ENCODE data around the gene RASA3. TPM values are rescaled to one million over a fixed set of nuclear protein-coding genes. Genes with fewer than 3 reads are reported as not detected.

Gene RASA3
- total and polyA plus RNA-seq, 2 of the 4 experiments (the other 2 are of a cell fraction) = 21.0 to 31.4 TPM

DNA sequence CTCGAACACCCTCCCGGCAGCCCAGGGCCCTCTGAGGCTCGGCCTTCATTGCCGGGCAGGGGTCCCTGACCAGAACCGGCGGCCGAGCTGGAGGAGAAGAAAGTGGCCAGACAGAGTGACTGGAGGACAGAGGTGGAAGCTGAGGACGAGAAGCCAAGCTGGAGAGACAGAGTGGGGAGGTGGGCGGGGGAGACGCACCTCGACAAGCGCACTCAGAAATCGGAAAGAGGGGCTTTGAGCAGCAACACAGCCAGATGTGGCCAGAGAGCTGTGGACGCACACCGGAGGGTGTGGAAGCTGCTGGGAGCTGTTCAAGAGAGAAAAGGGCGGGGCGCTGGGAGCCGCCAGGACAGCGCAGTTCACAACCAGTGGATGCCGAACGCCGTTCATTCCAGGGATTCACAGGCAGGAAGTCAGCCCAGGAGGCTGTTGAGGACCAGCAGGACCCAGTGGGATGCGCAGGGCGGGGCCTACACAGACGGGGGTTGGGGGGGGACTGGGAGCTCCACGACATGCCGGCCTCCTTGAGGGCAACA lies 130.3 kb downstream of the RASA3 start:
- Histone ChIP-seq H2BK15ac (ENCODE audit: low read depth, low read length) (no peak overlapping the region), H4K8ac (ENCODE audit: low read depth in 2 of 2, low read length in 2 of 2) (no peak overlapping the region), H3K18ac (ENCODE audit: low read depth, low read length) (no peak overlapping the region), H2BK5ac (ENCODE audit: low read depth, low read length, poor library complexity, severe bottlenecking) (no peak overlapping the region), H3K14ac (replicated peaks; ENCODE audit: low read depth, low read length) (no peak overlapping the region), H3K9ac (ENCODE audit: low read depth, low read length) (no peak overlapping the region), H2BK20ac (ENCODE audit: low read depth, low read length) (no peak overlapping the region), H3K36me3 (ENCODE audit: control insufficient read depth, insufficient read depth, low read length) (peaks cover 59% of the 10 kb centered on the region), H3K27ac (ENCODE audit: insufficient read depth, low read length) (no peak overlapping the region), H2AK5ac (ENCODE audit: low read depth, low read length) (no peak overlapping the region), H3K27me3 (ENCODE audit: control insufficient read depth, insufficient read depth, low read length) (no peaks in the 10 kb centered on the region), H3K4ac (ENCODE audit: low read depth, low read length) (no peak overlapping the region), H3K4me1 (ENCODE audit: control insufficient read depth, insufficient read depth, low read length) (peaks cover 7% of the 10 kb centered on the region), H3K56ac (ENCODE audit: extremely low read depth, insufficient read depth, low read length) (no peak overlapping the region), H3K4me2 (ENCODE audit: low read depth, low read length) (no peak overlapping the region), H3K9me1 (ENCODE audit: insufficient read depth, low read length) (peaks cover 3% of the 10 kb centered on the region; the same call in 1 of the 2 replicates), H4K20me1 (ENCODE audit: insufficient read depth, low read length) (peaks cover 10% of the 10 kb centered on the region), H3K79me1 (ENCODE audit: low read depth in 1 of 2, low read length in 2 of 2) (peaks cover 9 to 63% of the 10 kb centered on the region in 2 experiments; a peak in 3 of 4 replicates), H3K9me3 (ENCODE audit: control insufficient read depth, insufficient read depth, low read length) (no peaks in the 10 kb centered on the region), H4K91ac (ENCODE audit: insufficient read depth, low read depth, low read length) (no peak overlapping the region), H2AFZ (replicated peaks; ENCODE audit: low read length, poor library complexity) (no peak overlapping the region), H2AK9ac (replicated peaks; ENCODE audit: low read depth, low read length, poor library complexity) (no peak overlapping the region), H3K23ac (ENCODE audit: low read depth, low read length) (no peak overlapping the region), H3K4me3 (ENCODE audit: insufficient read depth, low read depth, low read length) (no peak overlapping the region), H2BK120ac (ENCODE audit: low read depth, low read length) (no peak overlapping the region), H4K5ac (ENCODE audit: low read depth, low read length) (no peak overlapping the region)
- POLR2A ChIA-PET (ENCODE audit: unreplicated experiment) = no interaction called here
- DNase-seq (no peak), ATAC-seq (ENCODE audit: low read depth) (no peak)
- dilution Hi-C loops (cut with HindIII; ENCODE audit: low sequenced_read_pairs, unreplicated experiment) = no loop called here
- TF ChIP-seq MAFK (IDR thresholded peaks at IDR 0.05; ENCODE audit: low read depth, low read length) = no peak
- TF ChIP-seq NFE2L2 (IDR thresholded peaks at IDR 0.05; ENCODE audit: low read depth, low read length) = no peak
- no peak for TF ChIP-seq RCOR1 (IDR thresholded peaks at IDR 0.05; ENCODE audit: insufficient replicate concordance, low read length)
- no peak for TF ChIP-seq CEBPB (IDR thresholded peaks at IDR 0.05; ENCODE audit: low read depth, low read length)
- in situ Hi-C loops (cut with MboI; ENCODE audit: low sequenced_read_pairs) = no loop called here
- intact Hi-C loops (cut with micrococcal nuclease) = no loop called here
- BruUV-seq (replicated peaks) = no TSS peak
- WGBS, 2 experiments (ENCODE audit: extremely low coverage in 2 of 2, insufficient read length in 1 of 2) = 85% methylated on average over 8 of the region's 27 CpGs; no CpG with 5 or more reads in 1 of the 2 experiments
- CTCF ChIA-PET = no interaction called here

All from IMR-90 (cell line).